ENCODE results near the gene KNDC1. TPM values are rescaled to one million over a fixed set of nuclear protein-coding genes. Genes with fewer than 3 reads are reported as not detected.
"Not testable (repeated sequence)": the region's sequence is repeated elsewhere in the genome, so short reads cannot be mapped to it uniquely, and the experiment has no call there.

Gene KNDC1
- polyA plus RNA-seq, 3 donors = 0.13 to 0.34 (median 0.28) TPM

DNA sequence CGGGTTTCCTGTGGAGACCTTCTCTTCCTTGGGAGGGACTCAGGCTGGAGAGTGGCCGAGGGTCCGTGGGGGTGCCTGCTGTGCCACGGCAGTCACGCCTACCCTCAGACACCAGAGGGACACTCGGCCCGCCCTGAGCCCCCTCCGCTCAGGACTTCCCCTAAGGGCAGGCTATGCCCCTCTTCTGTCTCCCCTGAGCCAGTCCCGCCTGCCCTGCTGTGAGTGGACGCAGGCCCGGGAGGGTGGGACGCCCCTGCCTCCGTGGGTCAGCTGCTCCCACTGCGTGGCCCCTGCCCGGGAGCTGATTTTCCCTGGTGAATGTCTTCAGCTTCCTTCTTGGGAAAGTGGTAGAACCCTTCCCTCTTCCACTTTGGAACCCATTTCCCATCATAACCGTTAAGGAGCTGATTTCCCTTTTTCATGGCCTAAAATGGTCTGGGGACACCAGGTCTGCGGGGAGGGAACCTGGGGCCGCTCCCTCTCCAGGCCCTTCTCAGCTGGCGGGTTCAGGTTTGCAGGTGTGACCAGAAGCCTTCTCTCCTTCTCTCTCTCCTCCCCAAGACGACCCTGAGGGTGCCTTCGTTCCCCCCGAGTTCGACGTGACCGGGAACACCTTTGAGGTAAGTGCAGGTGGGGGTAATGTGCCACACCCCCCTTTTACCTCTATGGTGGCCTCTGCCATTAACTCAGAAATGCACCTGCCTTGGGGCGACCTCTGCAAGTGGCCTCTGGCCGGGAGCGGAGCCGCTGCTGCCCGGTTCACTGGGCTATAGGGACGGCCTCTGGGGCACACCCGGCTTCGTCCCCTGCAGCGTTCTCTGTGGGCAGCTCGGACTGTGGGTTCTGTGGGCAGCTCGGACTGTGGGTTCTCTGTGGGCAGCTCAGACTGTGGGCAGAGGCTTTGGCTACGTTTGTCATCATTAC, 7.9 kb downstream of the KNDC1 start:
- WGBS, 3 donors = 83 to 91% (median 84%) methylated on average over 37 of the region's 37 CpGs
- H3K27ac ChIP-seq (ENCODE audit: low read depth, low read length) = no peak overlapping the region

DNA sequence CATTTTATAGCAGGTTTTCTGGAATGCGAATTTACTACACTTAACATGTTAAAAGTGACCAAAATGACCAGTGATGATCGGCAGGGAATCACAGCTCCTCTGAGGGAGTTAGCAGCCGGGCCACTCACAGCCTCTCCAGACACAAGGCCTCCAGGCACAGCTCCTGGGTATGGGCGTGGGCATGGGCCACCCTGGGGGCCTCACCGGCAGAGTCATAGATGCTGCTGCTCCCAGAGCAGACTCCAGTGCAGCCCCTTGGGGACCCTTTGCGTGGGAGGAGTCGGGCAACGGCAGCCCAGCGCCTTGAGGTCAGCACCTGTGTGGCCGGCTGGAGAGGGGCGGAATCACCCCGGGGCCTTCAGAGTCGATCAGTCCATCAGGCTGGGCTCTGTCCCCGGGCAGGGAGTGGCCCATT, 8.6 kb downstream of the KNDC1 start:
- no peak overlapping the region for H3K27ac ChIP-seq (ENCODE audit: low read depth, low read length)
- 78 to 83% (median 80%) methylated on average over 14 of the region's 14 CpGs for WGBS, 3 donors

DNA sequence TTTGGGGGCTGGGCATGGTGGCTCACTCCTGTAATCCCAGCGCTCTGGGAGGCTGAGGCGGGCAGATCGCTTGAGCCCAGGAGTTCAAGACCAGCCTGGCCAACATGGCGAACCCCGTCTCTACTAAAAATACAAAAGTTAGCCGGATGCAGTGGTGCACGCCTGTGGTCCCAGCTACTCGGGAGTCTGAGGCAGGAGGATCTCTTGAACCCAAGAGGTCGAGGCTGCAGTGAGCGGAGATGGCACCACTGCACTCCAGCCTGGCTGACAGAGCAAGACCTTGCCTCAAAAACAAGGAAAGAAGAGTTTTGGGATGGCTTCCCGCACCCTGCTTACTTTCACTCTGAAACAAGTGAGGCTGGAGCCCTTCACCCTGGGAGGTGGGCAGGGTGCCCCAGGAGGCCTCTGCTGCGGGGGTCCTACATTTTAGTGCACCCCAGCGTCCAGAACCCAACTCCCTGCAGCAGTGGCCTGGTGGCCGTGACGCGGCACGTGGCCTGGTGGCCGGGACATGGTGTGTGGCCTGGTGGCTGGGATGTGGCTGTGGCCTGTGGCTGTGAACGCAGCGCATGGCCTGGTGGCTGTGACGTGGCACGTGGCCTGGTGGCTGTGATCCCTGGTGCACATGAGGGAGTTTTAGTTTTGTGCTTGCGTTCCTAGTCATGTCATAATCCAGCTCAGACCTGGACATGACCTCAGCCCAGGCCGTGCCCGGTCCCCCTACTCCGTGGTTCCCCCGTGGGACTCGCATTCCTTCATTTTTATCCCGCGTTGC, 9.3 kb downstream of the KNDC1 start:
- 90 to 95% (median 93%) methylated on average over 30 of the region's 30 CpGs for WGBS, 3 donors
- H3K27ac ChIP-seq (ENCODE audit: low read depth, low read length) = no peak overlapping the region

DNA sequence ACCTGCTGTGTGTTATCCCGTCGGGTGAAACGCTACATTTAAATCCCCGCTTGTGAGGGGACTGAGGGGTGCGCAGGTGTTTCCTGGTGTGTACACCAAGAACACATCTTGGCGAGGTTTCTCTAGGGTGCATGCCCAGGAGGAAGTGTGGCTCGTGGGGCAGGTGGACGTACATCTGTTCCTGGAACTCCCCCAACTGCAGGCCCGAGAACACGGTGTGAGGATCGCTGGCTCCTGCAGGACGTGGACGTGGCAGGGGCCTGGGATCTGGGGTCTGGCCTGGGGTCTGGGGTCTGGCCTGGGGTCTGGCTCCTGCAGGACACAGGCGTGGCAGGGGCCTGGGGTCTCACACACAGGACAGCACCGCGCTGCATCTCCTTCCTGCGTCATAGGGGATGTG, 10.1 kb downstream of the KNDC1 start:
- no peak overlapping the region for H3K27ac ChIP-seq (ENCODE audit: low read depth, low read length)
- 73 to 76% (median 75%) methylated on average over 17 of the region's 17 CpGs for WGBS, 3 donors

DNA sequence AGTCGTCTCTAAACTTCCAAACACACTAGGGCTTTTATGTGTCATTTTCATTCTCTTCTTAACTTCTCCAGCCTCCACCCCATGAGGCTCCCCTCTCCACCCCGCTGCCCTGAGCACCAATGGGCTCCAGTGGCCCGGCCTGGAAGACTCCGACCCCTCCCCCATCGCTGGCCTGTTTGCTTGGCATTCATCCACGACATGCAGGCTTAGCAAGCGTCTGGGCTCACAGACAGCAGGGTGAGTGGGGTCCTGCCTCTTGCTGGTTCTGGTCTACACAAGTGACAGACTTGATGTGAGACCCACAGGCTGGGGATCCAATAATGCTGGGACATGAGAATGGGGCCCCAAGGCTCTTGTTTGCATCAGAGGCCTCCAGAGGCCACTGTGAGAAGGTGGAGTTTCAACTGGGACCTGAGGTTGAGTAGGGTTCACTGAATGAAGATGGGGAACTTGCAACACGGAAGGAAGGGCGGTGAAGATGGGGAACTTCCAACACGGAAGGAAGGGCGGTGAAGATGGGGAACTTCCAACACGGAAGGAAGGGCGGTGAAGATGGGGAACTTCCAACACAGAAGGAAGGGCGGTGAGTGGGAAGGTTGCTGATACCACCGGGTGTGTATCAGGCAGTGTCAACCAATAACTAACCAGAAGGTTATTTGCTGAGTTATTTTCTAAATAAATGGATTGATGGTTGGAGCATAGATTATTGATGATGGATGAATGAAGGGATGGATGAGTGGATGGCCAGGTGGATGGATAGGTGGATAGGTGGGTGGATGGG, 14.0 kb downstream of the KNDC1 start:
- no peak overlapping the region for H3K27ac ChIP-seq (ENCODE audit: low read depth, low read length)
- WGBS, 3 donors = 76 to 81% (median 78%) methylated on average over 15 of the region's 15 CpGs

DNA sequence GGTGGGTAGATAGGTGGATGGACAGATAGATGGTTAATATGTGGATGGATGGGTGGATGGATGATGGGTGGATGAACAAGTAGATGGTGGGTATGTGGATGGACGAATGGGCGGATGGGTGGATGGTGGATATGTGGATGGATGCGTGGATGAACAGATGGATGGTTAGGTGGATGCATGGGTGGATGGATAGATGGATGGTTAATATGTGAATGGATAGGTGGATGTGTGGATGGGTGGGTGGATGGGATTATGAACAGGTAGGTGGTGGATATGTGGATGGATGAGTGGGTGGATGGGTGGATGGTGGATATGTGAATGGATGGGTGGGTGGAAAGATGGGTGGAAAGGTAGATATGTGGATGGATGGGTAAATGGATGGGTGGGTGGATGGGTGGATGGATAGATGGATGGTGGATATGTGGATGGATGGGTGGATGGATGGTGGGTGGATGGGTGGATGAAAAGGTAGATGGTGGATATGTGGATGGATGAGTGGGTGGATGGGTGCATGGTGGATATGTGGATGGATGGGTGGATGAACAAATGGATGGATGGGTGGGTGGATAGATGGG, 14.8 kb downstream of the KNDC1 start:
- no peak overlapping the region for H3K27ac ChIP-seq (ENCODE audit: low read depth, low read length)
- WGBS, 3 donors = 64 to 86% (median 85%) methylated on average over 3 of the region's 3 CpGs

DNA sequence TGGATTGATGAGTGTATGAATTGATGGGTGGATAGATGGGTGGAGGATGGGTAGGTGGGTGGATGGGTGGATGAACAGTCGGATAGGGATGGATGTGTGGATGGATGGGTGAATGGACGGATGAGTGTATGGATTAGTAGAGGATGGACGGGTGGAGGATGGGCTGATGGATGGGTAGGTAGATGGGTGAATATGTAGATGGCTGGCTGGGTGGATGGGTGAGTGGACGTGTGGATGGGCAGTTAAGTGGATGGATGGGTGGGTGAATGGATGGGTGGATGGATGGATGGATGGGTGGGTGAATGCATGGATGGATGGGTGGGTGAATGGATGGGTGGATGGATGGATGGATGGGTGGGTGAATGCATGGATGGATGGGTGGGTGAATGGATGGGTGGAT, 15.6 kb downstream of the KNDC1 start:
- 67 to 89% (median 88%) methylated on average over 4 of the region's 4 CpGs for WGBS, 3 donors
- not testable (repeated sequence) for H3K27ac ChIP-seq (ENCODE audit: low read depth, low read length)

DNA sequence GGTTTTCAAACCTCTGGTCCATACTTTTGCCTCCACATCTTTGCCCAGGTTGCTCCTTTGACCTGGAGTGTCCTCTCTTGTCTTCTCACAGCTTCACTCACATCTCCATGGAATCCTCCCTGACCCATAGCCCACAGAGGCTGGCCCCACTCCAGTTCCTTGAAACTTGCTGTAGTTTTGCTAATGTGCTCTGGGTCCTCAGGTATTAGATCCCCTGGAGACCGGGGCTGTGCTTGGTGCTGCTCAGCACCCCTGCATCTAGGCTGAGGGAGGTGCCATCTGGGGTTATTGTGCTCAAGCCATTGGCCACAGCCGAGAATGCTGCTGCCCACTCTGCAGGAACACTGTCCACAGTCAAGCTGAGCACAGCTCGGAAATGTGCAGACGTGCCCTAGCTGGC, 16.5 kb downstream of the KNDC1 start:
- 76 to 92% (median 91%) methylated on average over 4 of the region's 4 CpGs for WGBS, 3 donors
- H3K27ac ChIP-seq (ENCODE audit: low read depth, low read length) = no peak overlapping the region

DNA sequence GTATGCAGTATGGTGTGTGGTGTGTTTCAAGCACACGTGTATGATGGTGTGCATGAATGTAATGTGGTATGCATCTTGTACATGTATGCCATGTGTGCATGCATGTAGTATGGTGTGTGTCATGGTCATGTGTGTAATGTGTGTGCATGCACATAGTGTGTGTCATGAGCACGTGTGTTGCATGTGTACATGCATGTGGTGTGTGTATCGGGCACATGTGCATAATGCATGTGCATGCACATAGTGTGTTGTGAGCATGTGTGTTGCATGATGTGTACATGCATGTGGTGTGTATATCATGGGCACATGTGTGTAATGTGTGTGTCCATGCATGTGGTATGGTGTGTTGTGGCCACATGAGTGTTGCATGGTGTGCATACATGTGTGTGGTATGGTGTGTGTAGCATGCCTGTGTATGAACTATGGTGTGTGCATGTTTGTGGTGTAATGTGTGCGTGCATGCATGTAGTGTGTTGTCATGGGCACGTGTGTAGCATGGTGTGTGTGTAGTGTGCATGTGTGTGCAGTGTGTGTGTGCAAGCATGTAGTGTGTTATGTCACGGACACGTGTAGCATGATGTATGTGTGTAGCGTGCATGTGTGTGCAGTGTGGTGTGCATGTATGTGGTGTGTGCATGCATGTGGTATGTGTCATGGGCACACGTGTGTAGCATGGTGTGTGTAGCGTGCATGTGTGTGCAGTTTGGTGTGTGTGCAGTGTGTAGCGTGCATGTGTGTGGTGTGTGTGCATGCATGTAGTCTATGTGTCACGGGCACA, 17.6 kb downstream of the KNDC1 start:
- no peak overlapping the region for H3K27ac ChIP-seq (ENCODE audit: low read depth, low read length)
- WGBS, 3 donors = 91 to 93% (median 92%) methylated on average over 12 of the region's 12 CpGs

DNA sequence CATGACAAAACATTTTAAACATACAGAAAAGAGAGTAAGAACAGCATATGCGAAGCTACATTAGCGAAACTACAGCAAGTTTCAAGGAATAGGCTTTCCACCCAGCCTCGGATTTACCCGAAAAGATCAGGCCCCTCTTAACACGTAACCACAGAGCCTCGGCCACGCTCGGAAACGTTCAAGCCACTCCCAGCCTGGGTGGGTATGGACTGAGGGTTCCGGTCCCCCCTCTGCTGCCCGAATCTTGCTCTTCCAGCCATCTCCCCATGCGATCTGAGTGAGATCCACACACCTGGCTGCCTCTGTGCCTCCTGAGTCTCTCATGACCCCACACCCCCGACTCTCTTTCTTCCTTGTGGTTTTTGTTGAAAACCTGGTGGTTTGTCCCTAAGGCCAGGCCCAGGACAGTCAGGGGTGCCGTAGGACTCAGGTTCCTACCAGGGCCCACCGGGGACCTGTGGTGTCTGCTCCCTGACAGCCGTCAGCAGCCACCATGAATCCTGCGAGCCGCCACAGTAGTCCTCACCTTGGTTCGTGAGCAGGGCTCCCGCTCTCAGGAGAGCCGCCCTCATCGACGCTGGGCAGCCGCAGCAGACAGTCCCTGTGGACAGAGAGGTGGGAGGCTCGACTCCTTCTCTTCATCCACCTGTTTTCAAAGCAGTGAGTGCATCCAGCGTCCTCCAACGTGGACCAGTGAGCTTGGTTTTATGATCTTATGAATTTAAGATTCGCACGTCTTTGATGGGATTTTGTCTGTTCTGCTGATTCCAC, 18.5 kb downstream of the KNDC1 start:
- WGBS, 3 donors = 84 to 93% (median 92%) methylated on average over 29 of the region's 29 CpGs
- H3K27ac ChIP-seq (ENCODE audit: low read depth, low read length) = no peak overlapping the region

DNA sequence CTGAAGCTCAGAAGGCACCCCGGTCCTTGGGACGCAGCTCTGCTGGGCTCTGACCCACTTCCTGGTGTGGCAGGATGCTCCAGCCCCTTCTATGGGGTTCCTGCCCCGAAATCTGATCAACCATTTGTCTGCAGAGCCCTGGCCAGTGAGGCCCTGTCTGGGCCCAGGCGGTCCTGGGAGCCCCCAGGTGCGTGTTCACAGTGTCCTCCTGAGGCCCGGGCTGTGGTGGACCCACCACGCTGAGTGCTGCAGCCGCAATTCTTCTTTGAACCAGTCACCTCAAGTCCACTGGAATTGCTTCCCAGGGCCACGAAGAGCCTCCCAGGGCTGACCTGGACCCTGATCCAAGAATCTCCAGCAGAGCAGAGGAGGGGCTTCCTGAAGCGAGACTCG, 19.1 kb downstream of the KNDC1 start:
- 72 to 86% (median 80%) methylated on average over 11 of the region's 11 CpGs for WGBS, 3 donors
- H3K27ac ChIP-seq (ENCODE audit: low read depth, low read length) = no peak overlapping the region

DNA sequence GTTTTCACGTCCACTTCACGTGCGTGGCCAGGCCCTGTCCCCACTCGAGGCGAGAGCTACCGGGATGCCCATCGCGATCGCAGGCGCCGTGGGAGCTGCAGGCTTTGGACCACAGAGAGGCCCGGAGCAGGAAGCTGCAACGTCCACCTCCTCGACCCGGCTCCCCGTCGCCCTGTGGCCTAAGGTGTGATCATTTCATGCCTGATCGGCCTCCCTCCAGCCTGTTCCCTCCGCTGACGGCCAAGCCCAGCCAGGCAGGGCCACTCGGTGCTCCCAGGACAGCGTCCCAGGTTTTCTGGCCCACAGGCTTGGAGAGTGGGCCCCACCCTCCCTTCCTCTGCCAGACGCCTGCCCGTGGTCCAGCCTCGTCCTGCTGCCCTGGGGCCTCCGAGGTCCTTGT, 19.6 kb downstream of the KNDC1 start:
- no peak overlapping the region for H3K27ac ChIP-seq (ENCODE audit: low read depth, low read length)
- WGBS, 3 donors = 77 to 86% (median 78%) methylated on average over 24 to 26 of the region's 26 CpGs

DNA sequence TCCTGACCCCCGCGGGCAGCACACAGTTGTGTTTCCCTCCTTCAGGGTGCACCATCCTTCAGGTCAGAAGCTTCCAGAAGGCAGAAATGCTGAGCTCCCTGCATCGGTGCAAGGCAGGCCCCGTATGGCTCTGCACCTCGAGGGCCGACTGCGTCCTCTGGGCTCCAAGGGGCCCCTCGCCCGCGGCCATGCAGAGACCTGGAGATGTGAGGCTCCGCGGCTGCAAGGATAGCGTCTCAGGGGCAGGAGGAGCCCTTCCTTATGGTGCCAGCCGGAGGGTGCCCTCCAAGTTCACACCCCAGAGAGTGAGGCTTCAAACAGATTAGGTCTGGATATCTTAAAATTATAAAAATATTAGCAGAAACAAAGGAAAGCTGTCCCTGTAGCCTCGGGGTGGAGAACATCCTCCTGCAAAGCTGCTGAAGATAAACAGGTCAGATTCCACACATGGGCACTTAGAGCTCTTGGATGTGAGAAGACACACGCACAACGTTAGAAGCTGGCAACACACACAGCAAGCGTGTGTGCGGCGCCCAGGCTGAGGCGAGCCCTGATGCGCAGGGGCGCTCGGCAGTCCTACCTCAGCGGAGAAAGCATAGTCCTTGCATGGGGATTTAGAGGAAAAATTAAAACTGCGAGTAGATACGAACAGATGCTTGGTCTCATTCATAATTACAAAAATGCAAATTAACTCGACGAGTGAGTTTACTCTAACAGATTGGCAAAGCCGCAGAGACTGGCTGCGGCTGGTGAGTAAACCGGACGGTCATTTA, 20.4 kb downstream of the KNDC1 start:
- no peak overlapping the region for H3K27ac ChIP-seq (ENCODE audit: low read depth, low read length)
- 79 to 91% (median 88%) methylated on average over 33 of the region's 33 CpGs for WGBS, 3 donors

DNA sequence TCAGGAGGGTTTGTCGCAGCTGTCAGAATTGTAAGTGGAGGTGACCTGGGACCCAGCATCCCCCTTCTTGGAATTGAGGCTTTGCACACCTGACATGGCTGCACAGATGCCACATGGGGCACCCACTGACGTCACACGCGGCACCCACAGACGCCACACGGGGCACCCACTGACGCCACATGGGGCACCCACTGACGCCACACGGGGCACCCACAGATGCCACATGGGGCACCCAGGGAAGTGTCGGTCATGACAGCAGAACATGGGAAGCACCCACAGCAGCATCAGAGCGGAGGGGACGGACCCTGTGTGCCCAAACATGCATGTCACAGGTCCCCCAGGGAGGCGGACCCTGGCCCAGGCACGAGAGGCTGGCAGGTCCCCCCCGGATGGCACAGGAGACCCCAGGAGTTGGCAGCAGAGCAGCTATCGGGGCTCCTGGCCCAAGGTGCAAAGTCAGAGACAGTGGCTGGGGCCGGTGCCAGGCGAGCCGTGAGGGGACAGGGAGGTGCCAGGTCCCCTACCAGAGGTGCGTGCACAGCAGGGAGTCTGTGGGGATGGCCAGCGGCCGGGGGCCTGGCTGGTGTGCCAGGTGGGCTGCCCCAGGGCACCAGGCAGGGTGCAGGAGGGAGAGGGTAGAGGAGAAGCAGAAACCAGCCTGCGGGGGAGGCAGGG, 21.1 kb downstream of the KNDC1 start:
- WGBS, 3 donors = 77 to 90% (median 90%) methylated on average over 23 of the region's 23 CpGs
- no peak overlapping the region for H3K27ac ChIP-seq (ENCODE audit: low read depth, low read length)

DNA sequence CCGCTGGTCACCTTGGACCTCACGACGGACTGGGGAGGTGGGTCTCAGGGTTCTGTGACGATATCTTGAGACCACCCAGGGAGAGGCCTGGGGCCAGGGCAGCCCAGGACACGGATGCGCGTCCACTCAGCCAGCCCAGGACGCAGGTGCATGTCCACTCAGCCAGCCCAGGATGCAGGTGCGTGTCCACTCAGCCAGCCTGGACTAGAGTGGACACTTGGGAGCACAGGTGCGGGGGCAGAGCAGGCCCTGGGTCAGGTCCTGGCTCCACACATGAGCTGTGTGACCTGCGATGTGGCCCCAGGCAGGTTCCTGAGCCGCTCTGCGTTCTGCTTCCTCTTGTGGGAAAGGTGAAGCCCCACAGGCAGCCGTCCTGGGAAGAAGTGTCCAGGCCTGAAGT, 22.2 kb downstream of the KNDC1 start:
- H3K27ac ChIP-seq (ENCODE audit: low read depth, low read length) = no peak overlapping the region
- 74 to 76% (median 76%) methylated on average over 14 of the region's 14 CpGs for WGBS, 3 donors

All from adipose tissue (tissue), 3 donors.